Stimulated activated effector memory CD8-positive, alpha-beta T cell treated with anti-CD3 and anti-CD28 coated beads, Interleukin-12 subunit alpha, Interleukin-12 subunit beta, amount 100 ng/mL, for 72 hours (primary cell): ENCODE results near the gene BRCA2.

Experiments
- ATAC-seq: fragments of 150-1000 bp; cut with Tn5 transposase; 2 replicates; pipeline ENCODE4 v1.10.0; 2021
- DNase-seq, 2 donors: peaks; one replicate each; pipeline ENCODE4 v3.0.0; 2021 to 2022; ENCODE audit warnings: low spot score in 2 of 2
- H3K27ac Mint-ChIP-seq: one replicate; pipeline ENCODE4 v1.8.0; 2022; ENCODE audit warnings: mild to moderate bottlenecking, mixed read lengths
- H3K36me3 Mint-ChIP-seq: one replicate; pipeline ENCODE4 v1.8.0; 2022; ENCODE audit warnings: mild to moderate bottlenecking, mixed read lengths
- H3K4me1 Mint-ChIP-seq: one replicate; pipeline ENCODE4 v1.8.0; 2022; ENCODE audit warnings: mixed read lengths
- H3K4me3 Mint-ChIP-seq: one replicate; pipeline ENCODE4 v1.8.0; 2022; ENCODE audit warnings: mild to moderate bottlenecking, mixed read lengths
- H3K9me3 Mint-ChIP-seq: one replicate; pipeline ENCODE4 v1.8.0; 2022; ENCODE audit warnings: mixed read lengths

BRCA2 gene

DNA sequence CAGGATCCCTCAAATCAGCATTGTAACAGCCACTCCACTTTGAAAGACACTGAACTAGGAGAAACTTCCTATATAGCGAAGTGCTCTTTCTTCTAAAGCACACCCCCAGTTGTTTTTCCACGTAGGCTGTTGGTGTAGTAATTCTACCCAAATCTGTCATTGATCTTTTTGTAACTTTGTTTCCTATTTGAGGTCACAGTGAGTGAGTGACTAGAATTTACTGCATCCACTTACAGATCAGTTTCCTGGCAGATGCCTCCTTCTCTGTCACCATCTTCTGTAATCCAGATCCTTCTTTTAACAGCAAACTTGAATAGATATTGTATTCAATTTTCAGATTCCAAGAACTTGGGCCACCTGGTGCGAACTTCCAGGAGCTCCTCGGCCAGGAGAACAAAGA, 15.4 kb upstream of the BRCA2 start:
- peak; percentile 60 for ATAC-seq
- no peak for DNase-seq
- no peaks in the 10 kb centered on the region for H3K4me1 Mint-ChIP-seq
- H3K36me3 Mint-ChIP-seq, result no peaks in the 10 kb centered on the region
- no peaks in the 10 kb centered on the region for H3K9me3 Mint-ChIP-seq
- no peak overlapping the region for H3K27ac Mint-ChIP-seq
- H3K4me3 Mint-ChIP-seq, result no peak overlapping the region

DNA sequence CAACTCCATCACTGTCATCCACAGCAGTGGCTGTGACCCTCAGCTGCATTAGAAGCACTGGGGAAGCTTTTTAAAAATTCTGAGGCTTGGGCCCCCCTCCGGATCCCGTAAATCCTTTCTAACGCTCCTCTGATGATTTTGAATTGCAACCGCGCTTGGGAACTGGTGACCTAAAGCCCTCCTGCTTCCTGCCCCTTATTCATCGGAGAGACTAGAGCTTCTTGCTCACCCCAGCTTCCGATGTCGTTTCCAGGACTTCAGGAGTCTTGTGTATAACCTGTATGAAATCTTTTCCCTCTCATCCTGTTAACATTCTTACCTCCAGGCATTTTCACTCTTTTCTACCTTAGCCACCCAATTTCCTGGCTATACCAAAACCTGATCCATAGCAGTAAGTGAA, 14.9 kb upstream of the BRCA2 start:
- no peak for ATAC-seq
- Mint-ChIP-seq H3K4me1 (no peaks in the 10 kb centered on the region), H3K9me3 (no peaks in the 10 kb centered on the region), H3K4me3 (no peak overlapping the region), H3K36me3 (no peaks in the 10 kb centered on the region), H3K27ac (no peak overlapping the region)
- DNase-seq, result no peak

DNA sequence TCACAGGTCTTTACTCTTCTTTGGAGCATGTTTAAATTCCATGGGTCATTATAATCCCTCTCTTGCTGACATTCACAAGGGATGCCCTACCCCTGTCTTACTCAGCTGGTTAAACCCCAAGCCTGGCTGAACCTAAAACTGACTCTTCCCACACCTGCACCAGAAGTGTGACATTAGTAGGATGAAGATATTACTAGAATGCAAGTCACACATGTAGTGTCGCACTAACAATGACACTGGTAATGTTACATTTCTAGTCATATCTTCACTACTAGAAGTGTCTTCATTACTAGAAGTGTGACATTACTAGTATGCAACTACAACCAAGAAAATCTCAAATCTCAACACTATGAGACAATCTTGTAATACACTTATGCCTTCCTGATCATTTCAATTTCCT, 14.4 kb upstream of the BRCA2 start:
- no peak overlapping the region for H3K27ac Mint-ChIP-seq
- no peaks in the 10 kb centered on the region for H3K4me1 Mint-ChIP-seq
- no peaks in the 10 kb centered on the region for H3K36me3 Mint-ChIP-seq
- H3K4me3 Mint-ChIP-seq, result no peak overlapping the region
- ATAC-seq (peak; percentile 93), DNase-seq (no peak)
- no peaks in the 10 kb centered on the region for H3K9me3 Mint-ChIP-seq

DNA sequence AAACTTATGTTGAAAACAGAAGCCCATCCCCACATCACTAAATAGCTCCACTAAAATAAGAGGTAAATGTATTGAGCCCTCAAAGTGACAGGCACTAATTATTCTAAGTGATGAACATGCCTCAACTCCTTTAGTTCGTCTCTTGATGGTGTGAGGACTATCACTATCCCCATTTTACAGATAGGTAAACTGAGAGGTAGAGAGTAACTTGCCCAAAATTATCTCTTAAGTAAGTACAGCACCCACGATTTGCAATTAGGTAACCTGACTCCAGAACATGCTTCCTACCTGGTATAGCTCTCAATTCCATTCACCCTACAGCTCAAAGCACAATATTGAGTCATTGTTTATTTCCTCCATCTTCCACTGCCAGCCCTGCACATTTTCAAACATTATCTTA, 12.8 kb upstream of the BRCA2 start:
- Mint-ChIP-seq H3K4me1 (no peaks in the 10 kb centered on the region), H3K4me3 (no peak overlapping the region), H3K27ac (no peak overlapping the region), H3K9me3 (no peaks in the 10 kb centered on the region), H3K36me3 (no peaks in the 10 kb centered on the region)
- DNase-seq, result no peak
- no peak for ATAC-seq

DNA sequence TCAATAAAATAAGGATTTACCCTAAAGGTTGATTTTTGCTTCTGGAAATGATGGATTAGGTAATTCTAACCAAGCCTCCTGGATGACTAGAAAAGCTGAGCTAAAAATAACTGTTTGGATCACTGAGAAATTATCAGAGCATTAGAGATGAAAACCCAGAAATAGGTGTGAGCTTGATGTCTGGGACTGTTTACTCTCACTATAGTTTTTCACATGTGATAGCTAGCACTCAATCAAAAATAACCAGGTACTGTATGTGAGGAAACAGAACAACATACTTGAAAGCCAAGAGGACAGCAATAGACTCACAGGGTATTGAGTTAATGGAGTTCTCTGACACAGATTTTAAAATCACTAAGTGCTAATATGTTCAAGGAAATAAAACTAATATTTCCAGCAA, 9.7 kb upstream of the BRCA2 start:
- H3K4me3 Mint-ChIP-seq, result no peak overlapping the region
- H3K4me1 Mint-ChIP-seq, result peaks cover 8% of the 10 kb centered on the region
- no peaks in the 10 kb centered on the region for H3K36me3 Mint-ChIP-seq
- DNase-seq, result no peak
- ATAC-seq, result no peak
- no peak overlapping the region for H3K27ac Mint-ChIP-seq
- no peaks in the 10 kb centered on the region for H3K9me3 Mint-ChIP-seq

DNA sequence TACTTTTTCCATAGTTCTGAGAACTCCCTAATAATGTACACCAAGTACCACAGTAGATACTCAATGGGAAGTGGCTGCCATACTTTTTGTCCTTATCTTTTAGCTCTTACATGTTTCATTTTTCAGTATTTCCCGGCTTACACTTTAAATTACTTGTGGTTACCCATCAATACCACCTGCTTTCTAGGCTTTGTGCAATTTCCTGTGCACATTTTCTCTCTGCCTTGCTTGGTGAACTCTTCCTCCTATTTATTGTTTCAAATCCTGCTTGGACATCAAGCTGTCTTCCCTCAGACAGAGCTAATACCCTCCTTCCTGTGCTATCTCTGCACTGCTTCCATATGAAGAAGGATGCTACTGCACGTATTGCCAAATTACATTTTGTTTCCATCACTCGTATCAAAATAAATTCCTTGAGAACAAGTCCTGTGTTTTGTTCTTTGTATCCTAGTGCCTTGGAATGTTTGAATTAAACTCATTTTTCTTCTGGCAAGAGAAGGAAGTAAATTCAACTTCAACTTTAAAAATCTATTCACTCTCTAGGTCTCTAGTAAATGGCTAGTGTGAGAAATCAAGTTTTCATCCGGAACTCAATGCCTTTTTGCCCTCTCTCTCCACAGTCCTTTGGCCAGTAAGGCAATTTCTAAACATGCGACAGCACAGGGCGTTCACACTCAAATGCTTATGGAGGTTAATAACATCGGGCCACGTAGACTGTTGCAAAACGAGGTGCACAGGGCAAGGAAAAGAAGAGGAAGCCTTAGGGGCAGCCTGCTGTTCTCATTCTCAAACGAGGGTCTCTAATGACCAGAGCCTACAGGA, 5.8 kb upstream of the BRCA2 start:
- ATAC-seq, result peak; percentile 20
- no peaks in the 10 kb centered on the region for H3K36me3 Mint-ChIP-seq
- peak overlapping the region; percentile 38 for H3K27ac Mint-ChIP-seq
- H3K4me3 Mint-ChIP-seq, result no peak overlapping the region
- DNase-seq, result no peak
- H3K9me3 Mint-ChIP-seq, result no peaks in the 10 kb centered on the region
- H3K4me1 Mint-ChIP-seq, result peaks cover 11% of the 10 kb centered on the region

DNA sequence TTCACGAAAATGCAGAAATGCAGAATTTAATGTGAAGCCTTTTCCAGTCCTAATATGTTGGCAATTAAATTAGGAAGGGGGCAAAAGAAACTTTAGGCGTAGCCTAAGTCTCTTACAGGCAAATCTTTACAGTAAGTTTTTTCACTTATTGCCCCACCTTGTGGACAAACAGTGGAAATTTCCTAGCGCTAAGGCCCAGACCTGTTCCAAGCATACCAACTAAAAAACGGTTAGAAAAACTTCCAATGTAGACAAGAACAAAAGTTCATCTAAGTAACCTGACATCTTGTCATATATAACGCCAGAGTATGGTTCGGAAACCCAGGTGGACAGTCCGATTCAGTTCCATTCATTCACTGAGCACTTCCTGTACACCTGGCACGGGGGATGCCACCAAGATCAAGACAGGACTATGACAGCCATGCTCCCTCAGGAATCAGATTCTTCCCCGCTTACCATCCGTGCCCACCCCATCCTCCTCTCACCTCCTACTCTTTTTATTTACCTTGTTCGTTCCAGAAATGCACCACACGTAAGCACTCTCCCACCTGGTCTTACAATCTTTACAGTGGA, 5.1 kb upstream of the BRCA2 start:
- DNase-seq, result no peak
- ATAC-seq, result peak; percentile 67
- peaks cover 6% of the 10 kb centered on the region for H3K36me3 Mint-ChIP-seq
- peaks cover 18% of the 10 kb centered on the region for H3K4me1 Mint-ChIP-seq
- H3K9me3 Mint-ChIP-seq, result no peaks in the 10 kb centered on the region
- no peak overlapping the region for H3K27ac Mint-ChIP-seq
- H3K4me3 Mint-ChIP-seq, result no peak overlapping the region

DNA sequence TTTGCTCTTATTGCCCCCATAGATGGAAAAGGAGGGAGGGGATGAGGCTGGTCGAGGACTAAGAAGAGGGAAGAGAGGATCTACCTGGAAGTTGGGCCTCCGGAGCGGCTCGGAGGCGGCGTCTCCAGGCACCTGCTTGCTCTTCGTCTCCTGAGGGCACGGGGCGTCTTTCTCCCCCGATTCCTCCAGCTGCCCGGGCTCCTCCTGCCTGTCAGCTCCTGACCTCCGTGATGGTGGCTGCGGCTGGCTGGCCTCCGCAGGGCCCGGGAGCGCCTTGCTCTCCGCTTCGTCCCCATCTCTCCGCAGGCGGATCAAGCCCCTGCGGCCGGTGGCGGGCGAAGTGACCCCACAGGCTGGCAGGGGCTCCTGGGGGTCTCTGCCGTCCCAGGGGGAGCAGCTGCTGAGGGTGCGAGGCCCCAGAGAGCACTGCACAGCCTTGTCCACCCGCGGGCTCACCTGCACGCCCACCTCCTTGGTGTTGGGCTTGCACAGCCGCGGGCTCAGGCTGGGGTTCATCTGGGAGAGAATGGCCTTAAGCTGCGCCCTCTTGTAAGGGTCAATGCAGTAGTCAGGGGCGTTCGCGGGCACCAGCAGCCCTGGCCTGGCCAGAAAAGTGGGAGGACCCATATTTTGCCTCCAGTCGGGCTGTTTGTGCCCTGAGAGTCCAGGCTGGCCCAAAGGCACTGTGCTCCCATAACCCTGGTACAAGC, 4.0 kb upstream of the BRCA2 start:
- Mint-ChIP-seq H3K27ac (no peak overlapping the region), H3K4me1 (peaks cover 18% of the 10 kb centered on the region), H3K4me3 (no peak overlapping the region), H3K36me3 (peaks cover 14% of the 10 kb centered on the region), H3K9me3 (no peaks in the 10 kb centered on the region)
- no peak for ATAC-seq
- DNase-seq, result no peak

DNA sequence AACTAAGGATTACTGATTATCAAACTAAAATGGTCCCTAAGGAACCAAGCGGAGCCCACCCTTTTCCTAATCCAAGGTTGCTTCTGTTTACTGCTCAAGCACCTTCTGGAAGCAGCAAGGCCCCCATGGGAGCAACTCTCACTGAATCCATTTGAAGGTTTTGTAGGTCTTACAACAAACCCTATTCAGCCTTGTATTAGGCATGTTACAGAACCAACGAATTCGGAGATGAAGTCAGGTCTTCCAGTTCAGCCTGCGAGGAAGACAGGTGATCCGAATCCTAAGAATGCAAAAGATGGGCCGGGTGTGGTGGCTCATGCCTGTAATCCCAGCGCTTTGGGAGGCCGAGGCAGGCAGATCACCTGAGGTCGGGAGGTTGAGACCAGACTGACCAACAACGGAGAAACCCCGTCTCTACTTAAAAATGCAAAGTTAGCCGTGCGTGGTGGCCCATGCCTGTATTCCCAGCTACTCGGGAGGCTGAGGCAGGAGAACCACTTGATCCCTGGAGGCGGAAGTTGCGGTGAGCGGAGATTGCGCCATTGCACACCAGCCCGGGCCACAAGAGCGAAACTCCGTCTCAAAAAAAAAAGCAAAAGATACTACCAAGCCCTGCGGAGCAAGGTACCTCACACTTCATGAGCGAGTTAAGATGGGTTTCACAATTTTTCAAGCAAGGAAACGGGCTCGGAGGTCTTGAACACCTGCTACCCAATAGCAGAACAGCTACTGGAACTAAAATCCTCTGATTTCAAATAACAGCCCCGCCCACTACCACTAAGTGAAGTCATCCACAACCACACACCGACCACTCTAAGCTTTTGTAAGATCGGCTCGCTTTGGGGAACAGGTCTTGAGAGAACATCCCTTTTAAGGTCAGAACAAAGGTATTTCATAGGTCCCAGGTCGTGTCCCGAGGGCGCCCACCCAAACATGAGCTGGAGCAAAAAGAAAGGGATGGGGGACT, 754 bp upstream of the BRCA2 start:
- DNase-seq (peak in 1 of 2 donors; percentile 46), ATAC-seq (peak; percentile 84)
- H3K4me3 Mint-ChIP-seq, result peak overlapping the region; percentile 82
- peaks cover 26% of the 10 kb centered on the region for H3K36me3 Mint-ChIP-seq
- H3K27ac Mint-ChIP-seq, result peak overlapping the region; percentile 100
- H3K9me3 Mint-ChIP-seq, result no peaks in the 10 kb centered on the region
- H3K4me1 Mint-ChIP-seq, result peaks cover 13% of the 10 kb centered on the region

DNA sequence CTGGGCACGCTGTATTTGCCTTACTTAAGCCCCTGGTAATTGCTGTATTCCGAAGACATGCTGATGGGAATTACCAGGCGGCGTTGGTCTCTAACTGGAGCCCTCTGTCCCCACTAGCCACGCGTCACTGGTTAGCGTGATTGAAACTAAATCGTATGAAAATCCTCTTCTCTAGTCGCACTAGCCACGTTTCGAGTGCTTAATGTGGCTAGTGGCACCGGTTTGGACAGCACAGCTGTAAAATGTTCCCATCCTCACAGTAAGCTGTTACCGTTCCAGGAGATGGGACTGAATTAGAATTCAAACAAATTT, 676 bp downstream of the BRCA2 start:
- peaks cover 10% of the 10 kb centered on the region for H3K4me1 Mint-ChIP-seq
- H3K27ac Mint-ChIP-seq, result peak overlapping the region; percentile 100
- H3K36me3 Mint-ChIP-seq, result peaks cover 26% of the 10 kb centered on the region
- no peaks in the 10 kb centered on the region for H3K9me3 Mint-ChIP-seq
- peak overlapping the region; percentile 82 for H3K4me3 Mint-ChIP-seq
- no peak for DNase-seq
- peak; percentile 40 for ATAC-seq

DNA sequence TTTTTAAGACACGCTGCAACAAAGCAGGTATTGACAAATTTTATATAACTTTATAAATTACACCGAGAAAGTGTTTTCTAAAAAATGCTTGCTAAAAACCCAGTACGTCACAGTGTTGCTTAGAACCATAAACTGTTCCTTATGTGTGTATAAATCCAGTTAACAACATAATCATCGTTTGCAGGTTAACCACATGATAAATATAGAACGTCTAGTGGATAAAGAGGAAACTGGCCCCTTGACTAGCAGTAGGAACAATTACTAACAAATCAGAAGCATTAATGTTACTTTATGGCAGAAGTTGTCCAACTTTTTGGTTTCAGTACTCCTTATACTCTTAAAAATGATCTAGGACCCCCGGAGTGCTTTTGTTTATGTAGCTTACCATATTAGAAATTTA, 1.2 kb downstream of the BRCA2 start:
- ATAC-seq (no peak), DNase-seq (no peak)
- Mint-ChIP-seq H3K4me1 (peaks cover 10% of the 10 kb centered on the region), H3K4me3 (peak overlapping the region; percentile 82), H3K36me3 (peaks cover 26% of the 10 kb centered on the region), H3K27ac (no peak overlapping the region), H3K9me3 (no peaks in the 10 kb centered on the region)

DNA sequence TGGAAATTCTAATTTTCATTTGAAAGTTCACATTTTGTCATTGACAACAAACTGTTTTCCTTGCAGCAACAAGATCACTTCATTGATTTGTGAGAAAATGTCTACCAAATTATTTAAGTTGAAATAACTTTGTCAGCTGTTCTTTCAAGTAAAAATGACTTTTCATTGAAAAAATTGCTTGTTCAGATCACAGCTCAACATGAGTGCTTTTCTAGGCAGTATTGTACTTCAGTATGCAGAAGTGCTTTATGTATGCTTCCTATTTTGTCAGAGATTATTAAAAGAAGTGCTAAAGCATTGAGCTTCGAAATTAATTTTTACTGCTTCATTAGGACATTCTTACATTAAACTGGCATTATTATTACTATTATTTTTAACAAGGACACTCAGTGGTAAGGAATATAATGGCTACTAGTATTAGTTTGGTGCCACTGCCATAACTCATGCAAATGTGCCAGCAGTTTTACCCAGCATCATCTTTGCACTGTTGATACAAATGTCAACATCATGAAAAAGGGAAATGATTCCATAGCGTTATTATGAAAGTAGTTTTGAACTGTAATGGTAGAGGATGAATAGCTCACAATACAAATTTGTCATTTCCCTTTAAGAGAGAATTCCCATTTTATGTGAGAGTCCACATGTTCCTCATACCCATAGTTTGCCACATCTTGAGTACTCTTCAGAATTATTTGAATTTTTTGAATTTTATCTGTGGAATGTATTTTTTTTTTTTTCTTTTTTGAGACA, 2.6 kb downstream of the BRCA2 start:
- H3K4me3 Mint-ChIP-seq, result no peak overlapping the region
- H3K9me3 Mint-ChIP-seq, result no peaks in the 10 kb centered on the region
- no peak for DNase-seq
- no peak for ATAC-seq
- H3K36me3 Mint-ChIP-seq, result peaks cover 26% of the 10 kb centered on the region
- peaks cover 10% of the 10 kb centered on the region for H3K4me1 Mint-ChIP-seq
- no peak overlapping the region for H3K27ac Mint-ChIP-seq

DNA sequence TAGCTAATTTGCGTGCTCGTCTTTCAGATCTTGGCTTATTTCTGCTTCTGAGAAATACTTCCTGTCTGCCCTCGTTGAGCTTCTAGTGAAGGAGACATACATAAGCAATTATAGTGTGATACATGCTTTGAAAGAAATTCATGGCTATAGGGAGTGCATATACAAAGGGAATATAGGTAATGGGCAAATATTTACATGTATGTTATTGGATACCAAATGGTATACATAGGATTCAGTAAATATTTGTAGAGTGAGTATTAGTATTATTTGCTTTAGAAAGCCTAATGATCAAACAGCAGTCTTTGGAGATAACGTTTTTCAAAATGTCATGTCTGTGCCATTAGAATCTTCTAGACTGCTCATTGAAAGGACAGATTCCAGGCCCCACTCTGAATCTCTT, 5.2 kb downstream of the BRCA2 start:
- Mint-ChIP-seq H3K36me3 (peaks cover 23% of the 10 kb centered on the region), H3K4me3 (no peak overlapping the region)
- no peak for ATAC-seq

DNA sequence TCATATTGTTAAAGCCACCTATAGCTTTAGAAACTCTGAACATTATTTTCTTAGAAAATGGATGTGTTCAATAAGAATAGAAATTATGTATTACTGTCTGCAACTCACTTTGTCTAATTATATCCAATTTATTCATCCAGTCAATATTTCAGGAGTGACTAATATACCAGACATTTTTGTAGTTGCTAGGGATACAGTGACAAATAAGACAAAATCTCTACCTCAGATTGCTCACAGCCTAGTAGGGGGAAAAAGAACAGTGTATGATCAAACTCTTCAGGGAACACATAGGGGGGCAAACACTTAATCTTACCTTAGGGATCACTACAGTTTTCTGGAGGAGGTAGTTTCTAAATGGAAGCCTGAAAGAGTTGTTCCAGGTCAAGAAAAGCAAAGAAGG, 8.6 kb downstream of the BRCA2 start:
- DNase-seq (no peak), ATAC-seq (no peak)
- H3K4me3 Mint-ChIP-seq, result no peak overlapping the region
- no peaks in the 10 kb centered on the region for H3K9me3 Mint-ChIP-seq
- H3K4me1 Mint-ChIP-seq, result no peaks in the 10 kb centered on the region
- H3K36me3 Mint-ChIP-seq, result peaks cover 27% of the 10 kb centered on the region
- H3K27ac Mint-ChIP-seq, result no peak overlapping the region

More for the DNA sequence above, 5.2 kb downstream of the BRCA2 start:
- Mint-ChIP-seq H3K4me1 (no peaks in the 10 kb centered on the region), H3K9me3 (no peaks in the 10 kb centered on the region), H3K27ac (no peak overlapping the region)
- no peak for DNase-seq
